Measurements from ENCODE around the gene PFKM.

PFKM gene

GRCh38 chr12:48163150-48163747, 44.1 kb downstream of the PFKM start:
- DNase-seq (ENCODE audit: low read depth): no peak
- no peak overlapping the region for H3K4me3 ChIP-seq (ENCODE audit: control insufficient read depth, low read depth, low read length)
- TF ChIP-seq CTCF (IDR thresholded peaks at IDR 0.05; ENCODE audit: control insufficient read depth, insufficient read depth, low read depth, low read length, missing control alignments): no peak

GRCh38 chr12:48164451-48164850, 45.3 kb downstream of the PFKM start:
- DNase-seq (ENCODE audit: low read depth): no peak
- TF ChIP-seq CTCF (IDR thresholded peaks at IDR 0.05; ENCODE audit: control insufficient read depth, insufficient read depth, low read depth, low read length, missing control alignments): no peak
- no peak overlapping the region for H3K4me3 ChIP-seq (ENCODE audit: control insufficient read depth, low read depth, low read length)

- H3K4me3 ChIP-seq (ENCODE audit: control insufficient read depth, low read depth, low read length): no peak overlapping the region
- DNase-seq (ENCODE audit: low read depth): no peak
- TF ChIP-seq CTCF (IDR thresholded peaks at IDR 0.05; ENCODE audit: control insufficient read depth, insufficient read depth, low read depth, low read length, missing control alignments): peak; percentile 89
Observed at GRCh38 chr12:48165089-48165981, 46.2 kb downstream of the PFKM start.

- no peak overlapping the region for H3K4me3 ChIP-seq (ENCODE audit: control insufficient read depth, low read depth, low read length)
- TF ChIP-seq CTCF (IDR thresholded peaks at IDR 0.05; ENCODE audit: control insufficient read depth, insufficient read depth, low read depth, low read length, missing control alignments): no peak
Observed at GRCh38 chr12:48169011-48169410, 49.8 kb downstream of the PFKM start.

GRCh38 chr12:48175613-48176416, 56.7 kb downstream of the PFKM start:
- DNase-seq (ENCODE audit: low read depth): no peak
- H3K4me3 ChIP-seq (ENCODE audit: control insufficient read depth, low read depth, low read length): no peak overlapping the region
- TF ChIP-seq CTCF (IDR thresholded peaks at IDR 0.05; ENCODE audit: control insufficient read depth, insufficient read depth, low read depth, low read length, missing control alignments): no peak

More at GRCh38 chr12:48169011-48169410, 49.8 kb downstream of the PFKM start:
- no peak for DNase-seq (ENCODE audit: low read depth)

- no peak for DNase-seq (ENCODE audit: low read depth)
- H3K4me3 ChIP-seq (ENCODE audit: control insufficient read depth, low read depth, low read length): no peak overlapping the region
- TF ChIP-seq CTCF (IDR thresholded peaks at IDR 0.05; ENCODE audit: control insufficient read depth, insufficient read depth, low read depth, low read length, missing control alignments): no peak
Observed at GRCh38 chr12:48176417-48176751, 57.2 kb downstream of the PFKM start.
